ENCODE data around the gene RHOF.

Gene RHOF

DNA sequence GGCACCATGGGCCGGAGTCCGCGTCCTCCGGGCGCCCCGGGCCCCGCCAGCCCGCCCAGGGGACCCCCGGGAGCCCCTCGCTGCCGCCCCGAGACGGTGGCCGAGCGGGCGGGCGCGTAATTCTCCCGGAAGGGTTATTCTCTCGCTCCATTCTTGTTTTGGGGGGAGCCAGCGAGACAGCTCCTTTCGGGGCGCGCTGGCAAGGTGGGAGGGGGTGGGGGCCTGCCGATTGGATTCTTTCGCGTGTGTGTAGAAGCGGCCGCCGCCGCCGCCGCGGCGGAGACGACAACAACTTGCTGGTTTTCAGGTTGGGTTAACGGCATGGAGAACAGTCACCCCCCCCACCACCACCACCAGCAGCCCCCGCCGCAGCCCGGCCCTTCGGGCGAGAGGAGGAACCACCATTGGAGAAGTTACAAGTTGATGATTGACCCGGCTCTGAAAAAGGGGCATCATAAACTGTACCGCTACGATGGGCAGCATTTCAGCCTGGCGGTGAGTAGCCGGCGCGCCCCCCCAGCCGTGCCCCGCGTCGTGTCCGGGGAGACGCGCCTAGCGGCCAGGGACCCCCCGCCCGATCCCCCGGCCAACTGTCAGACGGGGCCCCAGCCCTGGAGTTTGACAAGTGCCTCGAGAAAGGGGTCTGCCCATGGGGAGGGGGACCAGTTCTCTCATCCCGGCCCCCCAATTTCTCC, 11.1 kb upstream of the RHOF start:
- no peak for DNase-seq

- DNase-seq = no peak
Observed at GRCh38 chr12:121803861-121804416, 10.5 kb upstream of the RHOF start, which contains the start of gene SETD1B. Gene SETD1B (plus strand): TSS chr12:121804009. CDS start chr12:121804738, 729 bp downstream.

- DNase-seq = peak; percentile 85
Observed at GRCh38 chr12:121802843-121803698, 9.6 kb upstream of the RHOF start.

DNA sequence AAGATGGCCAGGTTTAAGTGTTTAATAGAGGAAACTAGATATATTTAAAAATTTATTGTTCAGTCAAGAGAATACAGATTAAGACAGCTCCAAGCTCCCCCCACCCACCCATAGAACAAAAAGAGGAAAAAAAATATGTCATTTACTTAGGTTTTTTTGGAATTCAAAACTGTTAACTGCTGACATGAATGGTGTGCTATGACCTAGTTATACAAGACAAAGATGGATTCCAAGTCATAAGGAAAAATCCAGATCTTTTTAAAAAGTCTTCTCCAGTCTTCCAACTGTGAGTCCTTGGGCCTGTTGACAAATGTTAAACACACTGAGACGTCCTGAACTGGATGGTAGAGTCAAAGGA, 9.0 kb upstream of the RHOF start:
- no peak for DNase-seq

GRCh38 chr12:121801595-121802484, 8.4 kb upstream of the RHOF start:
- peak; percentile 27 for DNase-seq

DNA sequence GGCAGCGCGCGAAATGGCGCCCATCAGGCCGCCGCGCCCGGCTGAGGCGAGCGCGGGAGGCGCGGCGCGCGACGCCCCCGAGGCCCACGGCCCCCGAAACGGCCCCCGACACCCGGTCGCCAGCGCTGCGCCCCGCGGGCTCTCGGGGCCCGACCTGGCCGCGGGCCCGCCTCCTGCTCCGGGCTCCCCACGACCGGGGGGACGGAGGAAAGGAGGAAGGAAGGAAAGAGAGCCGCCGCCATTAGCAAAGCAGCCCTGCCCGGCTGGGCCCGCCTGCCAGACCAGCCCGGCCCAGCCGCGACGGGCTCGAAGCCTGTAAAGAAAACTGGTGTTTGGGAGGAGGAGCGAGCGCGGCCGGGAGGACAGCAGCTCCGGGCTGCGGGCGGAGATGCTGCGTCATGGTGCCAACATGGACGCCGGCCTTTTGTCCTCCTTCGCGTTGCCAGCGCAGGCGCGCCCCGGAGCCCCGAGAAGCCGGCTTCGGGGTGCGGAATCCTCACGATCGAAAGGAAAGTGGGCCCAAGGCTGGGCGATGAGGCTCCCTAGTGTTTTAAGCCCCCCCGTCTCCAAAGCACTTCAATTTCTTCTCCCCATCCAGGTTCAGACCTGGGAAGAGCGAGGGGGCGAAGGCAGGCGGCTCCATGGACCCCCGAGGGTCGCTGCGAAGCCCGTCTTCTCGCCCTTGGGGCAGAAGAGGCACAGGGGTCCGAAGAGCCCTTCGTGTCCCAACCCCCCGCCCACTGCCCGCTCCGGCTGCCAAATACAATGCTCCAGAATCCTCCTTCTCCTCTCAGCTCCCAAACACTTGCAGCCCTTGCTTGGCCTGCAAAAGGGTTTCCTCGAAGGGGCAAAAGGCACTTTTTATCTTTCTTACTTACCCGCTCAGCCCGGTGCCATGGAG, 7.5 kb upstream of the RHOF start:
- DNase-seq = no peak

- DNase-seq = no peak
Observed at GRCh38 chr12:121799842-121800693, 6.6 kb upstream of the RHOF start.

- DNase-seq = peak; percentile 36
Observed at GRCh38 chr12:121799156-121799841, 5.8 kb upstream of the RHOF start.

GRCh38 chr12:121798787-121799155, 5.3 kb upstream of the RHOF start:
- peak; percentile 29 for DNase-seq

DNA sequence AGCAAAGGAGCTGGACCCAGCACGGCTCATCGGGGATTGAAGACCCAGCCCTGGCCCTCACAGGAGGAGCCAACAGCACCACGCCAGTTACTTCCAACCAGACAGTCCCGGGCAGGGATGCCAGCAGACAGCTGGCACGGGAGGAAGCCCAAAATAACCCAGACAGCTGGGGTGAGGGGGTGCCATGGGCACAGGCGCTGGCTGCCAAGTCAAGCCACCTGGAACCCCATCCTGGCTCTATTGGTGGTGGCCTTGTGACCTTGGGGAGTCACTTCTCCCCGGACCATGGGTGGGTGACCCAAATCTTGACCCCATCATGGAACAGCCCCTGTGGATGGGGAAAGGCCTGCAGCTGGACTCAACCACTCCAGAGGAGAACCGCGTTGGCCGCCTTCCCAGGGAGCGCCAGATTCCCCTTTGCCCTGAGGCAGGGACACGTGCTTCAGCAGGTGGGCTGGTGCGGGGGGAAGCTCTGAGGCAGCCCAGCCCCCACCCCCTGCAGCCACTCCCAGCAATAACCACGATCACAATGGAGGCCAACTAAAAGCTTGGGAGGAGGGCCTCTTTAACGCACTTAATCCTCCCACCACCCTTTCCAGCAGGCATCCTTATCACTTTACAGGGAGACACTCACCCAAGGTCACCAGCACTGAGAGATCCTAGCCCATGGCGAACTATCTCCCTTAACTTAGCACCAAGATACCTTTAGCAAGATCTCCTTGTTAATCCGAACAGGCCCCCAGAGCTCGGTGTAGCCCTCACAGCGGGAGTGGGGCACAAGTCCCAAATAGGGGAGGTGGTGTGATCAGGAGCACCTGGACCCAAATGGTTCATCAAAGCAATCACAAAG, 4.7 kb upstream of the RHOF start:
- peak; percentile 86 for DNase-seq

- DNase-seq = peak; percentile 16
Observed at GRCh38 chr12:121796855-121797751, 3.6 kb upstream of the RHOF start.

GRCh38 chr12:121795034-121795968, 1.8 kb upstream of the RHOF start:
- peak; percentile 22 for DNase-seq

GRCh38 chr12:121794534-121795033, 1.1 kb upstream of the RHOF start:
- no peak for DNase-seq

- peak; percentile 57 for DNase-seq
Observed at GRCh38 chr12:121793838-121794533, 498 bp upstream of the RHOF start.

DNA sequence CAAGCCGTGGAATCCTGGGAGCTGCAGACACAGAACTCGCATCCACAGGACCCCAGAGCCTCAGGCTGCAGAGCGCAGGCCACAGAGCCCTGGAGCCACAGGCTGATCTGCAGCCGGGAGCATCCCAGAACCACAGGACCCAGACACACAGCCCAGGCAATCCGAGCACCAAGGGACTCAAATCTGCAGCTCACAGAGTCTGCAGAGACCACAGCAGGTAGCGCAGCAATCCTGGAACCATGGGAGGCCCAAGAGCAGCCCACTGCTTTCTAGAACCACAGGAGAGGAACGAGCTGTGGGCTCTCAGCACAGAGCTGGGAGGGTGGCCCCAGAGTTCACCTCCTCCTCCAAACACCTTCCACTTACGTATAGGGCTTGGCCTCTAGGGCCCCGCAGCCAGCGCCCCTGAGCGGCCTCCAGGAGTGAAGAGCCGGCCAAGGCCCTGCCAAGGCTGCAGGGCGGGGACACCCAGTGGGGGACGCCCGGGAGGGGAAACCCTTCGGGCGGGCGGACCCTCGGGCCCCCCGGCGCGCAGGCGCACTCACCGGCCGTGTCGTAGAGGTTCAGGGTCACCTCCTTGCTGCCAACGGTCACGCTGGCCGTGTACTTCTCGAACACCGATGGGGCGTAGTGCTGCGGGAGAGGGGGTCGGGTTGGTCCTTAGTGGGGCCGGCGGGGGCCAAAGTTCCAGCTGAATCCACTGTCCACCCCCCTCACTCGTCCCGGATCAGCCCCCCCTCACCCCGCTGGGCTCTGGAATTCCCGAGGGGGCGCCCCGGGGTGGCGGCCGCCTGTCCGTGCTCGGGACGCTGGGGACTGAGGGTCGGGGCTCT, 665 bp downstream of the RHOF start:
- no peak for DNase-seq
